ENCODE measurements around the gene ADGRL3. TPM values are rescaled to one million over a fixed set of nuclear protein-coding genes. Genes with fewer than 3 reads are reported as not detected.

The ADGRL3 gene
- total RNA-seq, 1 donor, result under 0.01 TPM

GRCh38 chr4:61277785-61278760 is 77.9 kb downstream of the ADGRL3 start:
- Histone ChIP-seq H3K9me3 (ENCODE audit: low read depth, low read length) (no peaks in the 10 kb centered on the region), H3K4me1 (ENCODE audit: insufficient read depth, low read length) (peaks cover 3% of the 10 kb centered on the region), H3K27me3 (ENCODE audit: insufficient read depth, low read length) (no peaks in the 10 kb centered on the region), H3K4me3 (ENCODE audit: low read length) (no peak overlapping the region)

- no peaks in the 10 kb centered on the region for H3K27me3 ChIP-seq (ENCODE audit: insufficient read depth, low read length)
- no peaks in the 10 kb centered on the region for H3K9me3 ChIP-seq (ENCODE audit: low read depth, low read length)
- no peaks in the 10 kb centered on the region for H3K4me1 ChIP-seq (ENCODE audit: insufficient read depth, low read length)
- H3K4me3 ChIP-seq (ENCODE audit: low read length), result no peak overlapping the region
Observed at GRCh38 chr4:61292322-61292721, 92.2 kb downstream of the ADGRL3 start.

- H3K9me3 ChIP-seq (ENCODE audit: low read depth, low read length), result no peaks in the 10 kb centered on the region
- no peaks in the 10 kb centered on the region for H3K4me1 ChIP-seq (ENCODE audit: insufficient read depth, low read length)
- H3K27me3 ChIP-seq (ENCODE audit: insufficient read depth, low read length), result no peaks in the 10 kb centered on the region
- H3K4me3 ChIP-seq (ENCODE audit: low read length), result no peak overlapping the region
Observed at GRCh38 chr4:61293707-61294400, 93.7 kb downstream of the ADGRL3 start.

GRCh38 chr4:61294936-61295335 is 94.8 kb downstream of the ADGRL3 start:
- Histone ChIP-seq H3K27me3 (ENCODE audit: insufficient read depth, low read length) (no peaks in the 10 kb centered on the region), H3K4me3 (ENCODE audit: low read length) (no peak overlapping the region), H3K9me3 (ENCODE audit: low read depth, low read length) (no peaks in the 10 kb centered on the region), H3K4me1 (ENCODE audit: insufficient read depth, low read length) (no peaks in the 10 kb centered on the region)

GRCh38 chr4:61296144-61296543 is 96.0 kb downstream of the ADGRL3 start:
- Histone ChIP-seq H3K27me3 (ENCODE audit: insufficient read depth, low read length) (no peaks in the 10 kb centered on the region), H3K9me3 (ENCODE audit: low read depth, low read length) (no peaks in the 10 kb centered on the region), H3K4me3 (ENCODE audit: low read length) (no peak overlapping the region)

GRCh38 chr4:61298178-61298740 is 98.1 kb downstream of the ADGRL3 start:
- Histone ChIP-seq H3K27me3 (ENCODE audit: insufficient read depth, low read length) (no peaks in the 10 kb centered on the region), H3K9me3 (ENCODE audit: low read depth, low read length) (no peaks in the 10 kb centered on the region), H3K4me1 (ENCODE audit: insufficient read depth, low read length) (no peaks in the 10 kb centered on the region), H3K4me3 (ENCODE audit: low read length) (no peak overlapping the region)

More at GRCh38 chr4:61296144-61296543, 96.0 kb downstream of the ADGRL3 start:
- H3K4me1 ChIP-seq (ENCODE audit: insufficient read depth, low read length), result no peaks in the 10 kb centered on the region

- Histone ChIP-seq H3K27me3 (ENCODE audit: insufficient read depth, low read length) (no peaks in the 10 kb centered on the region), H3K4me3 (ENCODE audit: low read length) (no peak overlapping the region), H3K4me1 (ENCODE audit: insufficient read depth, low read length) (no peaks in the 10 kb centered on the region), H3K9me3 (ENCODE audit: low read depth, low read length) (no peaks in the 10 kb centered on the region)
Observed at GRCh38 chr4:61299316-61299715, 99.2 kb downstream of the ADGRL3 start.

GRCh38 chr4:61300266-61300844 is 100.2 kb downstream of the ADGRL3 start:
- H3K9me3 ChIP-seq (ENCODE audit: low read depth, low read length), result no peaks in the 10 kb centered on the region
- no peak overlapping the region for H3K4me3 ChIP-seq (ENCODE audit: low read length)
- H3K4me1 ChIP-seq (ENCODE audit: insufficient read depth, low read length), result no peaks in the 10 kb centered on the region
- no peaks in the 10 kb centered on the region for H3K27me3 ChIP-seq (ENCODE audit: insufficient read depth, low read length)

GRCh38 chr4:61301271-61301670 is 101.1 kb downstream of the ADGRL3 start:
- no peak overlapping the region for H3K4me3 ChIP-seq (ENCODE audit: low read length)
- H3K27me3 ChIP-seq (ENCODE audit: insufficient read depth, low read length), result no peaks in the 10 kb centered on the region
- H3K9me3 ChIP-seq (ENCODE audit: low read depth, low read length), result no peaks in the 10 kb centered on the region
- H3K4me1 ChIP-seq (ENCODE audit: insufficient read depth, low read length), result no peaks in the 10 kb centered on the region

- Histone ChIP-seq H3K9me3 (ENCODE audit: low read depth, low read length) (no peaks in the 10 kb centered on the region), H3K4me3 (ENCODE audit: low read length) (no peak overlapping the region), H3K27me3 (ENCODE audit: insufficient read depth, low read length) (no peaks in the 10 kb centered on the region), H3K4me1 (ENCODE audit: insufficient read depth, low read length) (no peaks in the 10 kb centered on the region)
Observed at GRCh38 chr4:61308033-61308432, 107.9 kb downstream of the ADGRL3 start.

GRCh38 chr4:61309616-61310015 is 109.5 kb downstream of the ADGRL3 start:
- no peaks in the 10 kb centered on the region for H3K27me3 ChIP-seq (ENCODE audit: insufficient read depth, low read length)

GRCh38 chr4:61312526-61312925 is 112.4 kb downstream of the ADGRL3 start:
- Histone ChIP-seq H3K4me1 (ENCODE audit: insufficient read depth, low read length) (no peaks in the 10 kb centered on the region), H3K4me3 (ENCODE audit: low read length) (no peak overlapping the region), H3K9me3 (ENCODE audit: low read depth, low read length) (no peaks in the 10 kb centered on the region), H3K27me3 (ENCODE audit: insufficient read depth, low read length) (no peaks in the 10 kb centered on the region)

More at GRCh38 chr4:61309616-61310015, 109.5 kb downstream of the ADGRL3 start:
- no peaks in the 10 kb centered on the region for H3K4me1 ChIP-seq (ENCODE audit: insufficient read depth, low read length)
- H3K9me3 ChIP-seq (ENCODE audit: low read depth, low read length), result no peaks in the 10 kb centered on the region
- no peak overlapping the region for H3K4me3 ChIP-seq (ENCODE audit: low read length)

- H3K4me1 ChIP-seq (ENCODE audit: insufficient read depth, low read length), result no peaks in the 10 kb centered on the region
Observed at GRCh38 chr4:61318431-61318830, 118.3 kb downstream of the ADGRL3 start.

GRCh38 chr4:61319156-61319555 is 119.0 kb downstream of the ADGRL3 start:
- Histone ChIP-seq H3K27me3 (ENCODE audit: insufficient read depth, low read length) (no peaks in the 10 kb centered on the region), H3K9me3 (ENCODE audit: low read depth, low read length) (peaks cover 6% of the 10 kb centered on the region), H3K4me1 (ENCODE audit: insufficient read depth, low read length) (no peaks in the 10 kb centered on the region), H3K4me3 (ENCODE audit: low read length) (no peak overlapping the region)

More at GRCh38 chr4:61318431-61318830, 118.3 kb downstream of the ADGRL3 start:
- H3K9me3 ChIP-seq (ENCODE audit: low read depth, low read length), result peaks cover 6% of the 10 kb centered on the region
- H3K4me3 ChIP-seq (ENCODE audit: low read length), result no peak overlapping the region
- no peaks in the 10 kb centered on the region for H3K27me3 ChIP-seq (ENCODE audit: insufficient read depth, low read length)

GRCh38 chr4:61320154-61320553 is 120.0 kb downstream of the ADGRL3 start:
- Histone ChIP-seq H3K27me3 (ENCODE audit: insufficient read depth, low read length) (no peaks in the 10 kb centered on the region), H3K4me3 (ENCODE audit: low read length) (no peak overlapping the region), H3K4me1 (ENCODE audit: insufficient read depth, low read length) (no peaks in the 10 kb centered on the region), H3K9me3 (ENCODE audit: low read depth, low read length) (peaks cover 6% of the 10 kb centered on the region)
